Liver (tissue), 9 donors: ENCODE measurements around the gene C2orf92. TPM values are rescaled to one million over a fixed set of nuclear protein-coding genes. Genes with fewer than 3 reads are reported as not detected.
"Not testable (repeated sequence)": the region's sequence is repeated elsewhere in the genome, so short reads cannot be mapped to it uniquely, and the experiment has no call there.

Source experiments
- DNase-seq: peaks from one replicate; pipeline ENCODE4 v3.0.0-alpha.2; 2017; ENCODE audit warnings: low spot score
- H3K27ac ChIP-seq, 2 donors: one replicate each; pipeline ENCODE4 v1.7.0; 2013; ENCODE audit warnings: inconsistent platforms in 2 of 2, low read length in 2 of 2, control low read depth in 1 of 2, low read depth in 1 of 2, mild to moderate bottlenecking in 1 of 2
- H3K27me3 ChIP-seq, 4 donors: one replicate each; pipeline versions ENCODE4 v1.6.1 to v1.7.0; 2013; ENCODE audit warnings: low read length in 3 of 4, inconsistent platforms in 1 of 4, mild to moderate bottlenecking in 1 of 4, moderate library complexity in 1 of 4; ENCODE audit not compliant: control insufficient read depth in 4 of 4, insufficient read depth in 4 of 4
- H3K36me3 ChIP-seq, 4 donors: one replicate each; pipeline versions ENCODE4 v1.6.1 to v1.7.0; 2013; ENCODE audit warnings: low read length in 3 of 4, mild to moderate bottlenecking in 3 of 4, low read depth in 1 of 4, moderate library complexity in 1 of 4; ENCODE audit not compliant: control insufficient read depth in 4 of 4, insufficient read depth in 3 of 4
- H3K4me1 ChIP-seq, 4 donors: one replicate each; pipeline versions ENCODE4 v1.6.1 to v1.7.0; 2013; ENCODE audit warnings: low read length in 3 of 4, mild to moderate bottlenecking in 3 of 4, moderate library complexity in 1 of 4; ENCODE audit not compliant: control insufficient read depth in 4 of 4, insufficient read depth in 4 of 4
- H3K4me3 ChIP-seq, 3 donors: one replicate each; pipeline versions ENCODE4 v1.6.1 to v1.7.0; 2013; ENCODE audit warnings: low read length in 3 of 3, control low read depth in 1 of 3, low read depth in 1 of 3, mild to moderate bottlenecking in 1 of 3
- H3K9ac ChIP-seq, 2 donors: one replicate each; pipeline ENCODE4 v1.7.0; 2013; ENCODE audit warnings: low read length in 2 of 2, mild to moderate bottlenecking in 2 of 2, moderate library complexity in 2 of 2, control low read depth in 1 of 2, low read depth in 1 of 2
- H3K9me3 ChIP-seq, 4 donors: one replicate each; pipeline versions ENCODE4 v1.6.1 to v1.7.0; 2013; ENCODE audit warnings: low read length in 3 of 4; ENCODE audit not compliant: control insufficient read depth in 4 of 4
- EGR1 ChIP-seq, 2 donors: IDR thresholded peaks; 2 replicates each; pipeline ENCODE4 v1.6.1; 2016 to 2018; ENCODE audit warnings: antibody characterized with exemption in 2 of 2, low read depth in 2 of 2
- FOXA1 ChIP-seq: IDR thresholded peaks from 2 replicates; pipeline ENCODE4 v1.6.1; 2016; ENCODE audit warnings: antibody characterized with exemption
- FOXA2 ChIP-seq: IDR thresholded peaks from 2 replicates; pipeline ENCODE4 v1.6.1; 2016; ENCODE audit warnings: antibody characterized with exemption
- GABPA ChIP-seq, 2 donors: IDR thresholded peaks in 1 of 2; conservative IDR thresholded peaks in 1 of 2; 2 replicates each; pipeline ENCODE4 v1.6.1; 2016; ENCODE audit warnings: antibody characterized with exemption in 2 of 2, mild to moderate bottlenecking in 1 of 2, moderate library complexity in 1 of 2
- HNF4A ChIP-seq, 2 donors: conservative IDR thresholded peaks; 2 replicates each; pipeline ENCODE4 v1.6.1; 2016; ENCODE audit warnings: antibody characterized with exemption in 2 of 2, mild to moderate bottlenecking in 2 of 2
- HNF4G ChIP-seq: IDR thresholded peaks from 2 replicates; pipeline ENCODE4 v1.6.1; 2016; ENCODE audit warnings: antibody characterized with exemption
- JUND ChIP-seq, 2 donors: IDR thresholded peaks; 2 replicates each; pipeline ENCODE4 v1.6.1; 2016; ENCODE audit warnings: antibody characterized with exemption in 2 of 2
- MAX ChIP-seq: IDR thresholded peaks from 2 replicates; pipeline ENCODE4 v1.6.1; 2016; ENCODE audit warnings: antibody characterized with exemption
- NR2F2 ChIP-seq: IDR thresholded peaks from 2 replicates; pipeline ENCODE4 v1.6.1; 2016; ENCODE audit warnings: antibody characterized with exemption
- RAD21 ChIP-seq, 2 donors: IDR thresholded peaks; 2 replicates each; pipeline ENCODE4 v1.6.1; 2016; ENCODE audit warnings: antibody characterized with exemption in 2 of 2, mild to moderate bottlenecking in 2 of 2
- REST ChIP-seq: IDR thresholded peaks from 2 replicates; pipeline ENCODE4 v1.6.1; 2016; ENCODE audit warnings: antibody characterized with exemption, mild to moderate bottlenecking
- RXRA ChIP-seq, 2 donors: IDR thresholded peaks; 2 replicates each; pipeline ENCODE4 v1.6.1; 2017 to 2018; ENCODE audit warnings: antibody characterized with exemption in 2 of 2, mild to moderate bottlenecking in 1 of 2
- SP1 ChIP-seq: IDR thresholded peaks from 2 replicates; pipeline ENCODE4 v1.6.1; 2018; ENCODE audit warnings: antibody characterized with exemption, mild to moderate bottlenecking
- TAF1 ChIP-seq: conservative IDR thresholded peaks from 2 replicates; pipeline ENCODE4 v1.6.1; 2016; ENCODE audit warnings: antibody characterized with exemption, mild to moderate bottlenecking
- YY1 ChIP-seq: IDR thresholded peaks from 2 replicates; pipeline ENCODE4 v1.6.1; 2016; ENCODE audit warnings: antibody characterized with exemption, mild to moderate bottlenecking
- ZBTB33 ChIP-seq: IDR thresholded peaks from 2 replicates; pipeline ENCODE4 v1.6.1; 2016; ENCODE audit warnings: antibody characterized with exemption
- WGBS: extraction: QIAGEN DNeasy Blood & Tissue Kit; methylation state at CpG from one replicate; pipeline ENCODE4 v1.1.7; 2013; 5-methylcytosine and 5-hydroxymethylcytosine counted together
- polyA plus RNA-seq, 2 donors: library from polyadenylated mRNA; stranded (reverse) in 1 of 2; unstranded in 1 of 2; fragments of 200-250 nt in 1 of 2; fragments of >200 nt in 1 of 2; fragmentation: Nextera tagmentation in 1 of 2; extraction: Ambion mirVana in 1 of 2; gene quantifications; one replicate each; pipeline versions ENCODE4 v1.2.1 to v1.2.3, GENCODE V29; 2013 to 2015
- total RNA-seq, 2 donors: library from RNA; depleted of rRNA; stranded (reverse); fragments of >200 nt; gene quantifications; one replicate each; pipeline ENCODE4 v1.2.3, GENCODE V29; 2014
- TF ChIP-seq, protein P1 (sequence below): IDR thresholded peaks from 2 replicates; pipeline ENCODE4 v1.6.1; 2016; ENCODE audit warnings: antibody characterized with exemption
- TF ChIP-seq, protein P2 (sequence below): fragments of 150-350 bp; IDR thresholded peaks from 2 replicates; pipeline ENCODE4 v1.5.1; 2017; ENCODE audit warnings: improper control_type of control experiment, low read depth, low read length; ENCODE audit not compliant: missing input control
- donor health status: healthy.
- donor health status: healthy.
- donor health status: healthy.
- donor health status: healthy.
- donor health status: healthy.

C2orf92 gene
- total and polyA plus RNA-seq, 4 donors, result 0.96 to 8.0 (median 2.7) TPM

- WGBS, result 96% methylated on average over 7 of the region's 7 CpGs
Observed at GRCh38 chr2:97671526-97671925, 2.0 kb downstream of the C2orf92 start.

DNA sequence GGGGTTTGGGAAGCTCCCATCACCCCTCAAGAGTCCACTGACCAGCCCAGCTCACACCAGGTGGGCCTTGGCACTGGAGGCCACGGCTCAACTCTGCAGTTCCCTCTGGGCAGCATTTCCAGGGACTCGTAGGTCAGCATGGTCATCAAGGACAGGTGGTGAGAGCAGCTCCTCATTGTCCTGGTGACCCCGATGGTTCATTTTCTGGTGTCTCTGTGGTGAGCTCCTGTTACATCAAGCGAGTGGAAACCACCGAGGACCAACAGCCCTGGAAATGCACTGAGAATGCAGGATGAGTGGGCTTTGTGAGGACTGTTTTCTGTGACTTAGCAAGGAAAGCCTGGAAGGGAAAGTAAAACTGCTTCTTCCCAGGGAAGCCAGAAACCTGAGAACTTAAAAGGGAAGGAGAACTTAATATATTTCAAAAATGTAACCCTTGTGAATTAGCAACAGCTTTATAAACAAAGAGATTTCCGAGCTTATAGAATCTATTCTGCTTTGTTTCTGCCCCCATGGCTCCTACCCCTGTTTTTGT lies 3.2 kb downstream of the C2orf92 start:
- not testable (repeated sequence) for H3K9ac ChIP-seq, H3K27ac ChIP-seq, H3K9me3 ChIP-seq, DNase-seq, H3K4me3 ChIP-seq, H3K4me1 ChIP-seq, H3K36me3 ChIP-seq, H3K27me3 ChIP-seq
- 95% methylated on average over 6 of the region's 6 CpGs for WGBS

More at GRCh38 chr2:97671526-97671925, 2.0 kb downstream of the C2orf92 start:
- no peak overlapping the region for H3K9ac ChIP-seq
- H3K27me3 ChIP-seq, result no peaks in the 10 kb centered on the region
- no peak for DNase-seq
- no peaks in the 10 kb centered on the region for H3K36me3 ChIP-seq
- no peak for TF ChIP-seq NR2F2
- TF ChIP-seq FOXA1, result no peak
- no peak for TF ChIP-seq TAF1
- no peak for TF ChIP-seq ZBTB33
- TF ChIP-seq, protein P1, sequence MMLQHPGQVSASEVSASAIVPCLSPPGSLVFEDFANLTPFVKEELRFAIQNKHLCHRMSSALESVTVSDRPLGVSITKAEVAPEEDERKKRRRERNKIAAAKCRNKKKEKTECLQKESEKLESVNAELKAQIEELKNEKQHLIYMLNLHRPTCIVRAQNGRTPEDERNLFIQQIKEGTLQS, result no peak
- no peak for TF ChIP-seq FOXA2
- no peak for TF ChIP-seq HNF4G
- no peak for TF ChIP-seq YY1
- no peak for TF ChIP-seq HNF4A (conservative IDR thresholded peaks at IDR 0.05)
- no peak for TF ChIP-seq EGR1 (IDR thresholded peaks at IDR 0.05; ENCODE audit: low read depth in 2 of 2)
- no peak for TF ChIP-seq RXRA (IDR thresholded peaks at IDR 0.05)
- TF ChIP-seq, protein P2, sequence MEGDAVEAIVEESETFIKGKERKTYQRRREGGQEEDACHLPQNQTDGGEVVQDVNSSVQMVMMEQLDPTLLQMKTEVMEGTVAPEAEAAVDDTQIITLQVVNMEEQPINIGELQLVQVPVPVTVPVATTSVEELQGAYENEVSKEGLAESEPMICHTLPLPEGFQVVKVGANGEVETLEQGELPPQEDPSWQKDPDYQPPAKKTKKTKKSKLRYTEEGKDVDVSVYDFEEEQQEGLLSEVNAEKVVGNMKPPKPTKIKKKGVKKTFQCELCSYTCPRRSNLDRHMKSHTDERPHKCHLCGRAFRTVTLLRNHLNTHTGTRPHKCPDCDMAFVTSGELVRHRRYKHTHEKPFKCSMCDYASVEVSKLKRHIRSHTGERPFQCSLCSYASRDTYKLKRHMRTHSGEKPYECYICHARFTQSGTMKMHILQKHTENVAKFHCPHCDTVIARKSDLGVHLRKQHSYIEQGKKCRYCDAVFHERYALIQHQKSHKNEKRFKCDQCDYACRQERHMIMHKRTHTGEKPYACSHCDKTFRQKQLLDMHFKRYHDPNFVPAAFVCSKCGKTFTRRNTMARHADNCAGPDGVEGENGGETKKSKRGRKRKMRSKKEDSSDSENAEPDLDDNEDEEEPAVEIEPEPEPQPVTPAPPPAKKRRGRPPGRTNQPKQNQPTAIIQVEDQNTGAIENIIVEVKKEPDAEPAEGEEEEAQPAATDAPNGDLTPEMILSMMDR, result no peak
- TF ChIP-seq RAD21 (IDR thresholded peaks at IDR 0.05), result no peak
- no peak for TF ChIP-seq SP1
- TF ChIP-seq GABPA (IDR thresholded peaks at IDR 0.05 in 1 of 2, conservative IDR thresholded peaks at IDR 0.05 in 1 of 2), result no peak
- no peak for TF ChIP-seq REST
- TF ChIP-seq MAX, result no peak
- TF ChIP-seq JUND (IDR thresholded peaks at IDR 0.05), result no peak
- H3K4me1 ChIP-seq, result no peaks in the 10 kb centered on the region
- no peaks in the 10 kb centered on the region for H3K9me3 ChIP-seq
- H3K4me3 ChIP-seq, result no peak overlapping the region
- H3K27ac ChIP-seq, result no peak overlapping the region
